GM19043 (cell line): ENCODE results near the gene LAMP5.

Experiments used
- ATAC-seq: cut with Tn5 transposase; IDR thresholded peaks from one replicate; pipeline ENCODE4 v1.9.1; 2021; ENCODE audit warnings: low read depth; ENCODE audit not compliant: unreplicated experiment

The LAMP5 gene

GRCh38 chr20:9514461-9515213, at the start of gene LAMP5:
Gene LAMP5, plus strand, starts transcription at chr20:9514590. Its CDS starts 263 bp downstream, at chr20:9514853.
- no peak for ATAC-seq

GRCh38 chr20:9467995-9468394, 46.4 kb upstream of the LAMP5 start:
- ATAC-seq, result no peak

- ATAC-seq, result no peak
Observed at GRCh38 chr20:9474835-9475415, 39.5 kb upstream of the LAMP5 start.

DNA sequence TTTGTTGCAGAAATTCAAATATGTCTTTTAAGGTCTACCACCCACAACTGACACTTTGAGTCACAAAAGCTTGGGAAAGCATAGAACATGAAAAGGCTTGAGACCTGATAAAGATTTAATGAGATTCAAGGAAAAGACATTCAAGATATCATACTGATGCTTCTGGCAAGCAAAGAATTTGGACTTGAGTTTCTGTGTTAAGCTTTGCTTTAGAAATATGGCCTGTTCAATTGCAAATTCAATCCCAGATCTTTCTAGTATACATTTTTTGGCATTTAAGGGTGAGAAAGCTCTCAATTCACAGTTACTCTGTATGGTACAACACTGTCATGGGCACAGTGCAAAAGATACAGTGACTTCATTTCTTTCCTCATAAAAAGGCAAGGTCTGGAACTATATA, 38.9 kb upstream of the LAMP5 start:
- no peak for ATAC-seq

DNA sequence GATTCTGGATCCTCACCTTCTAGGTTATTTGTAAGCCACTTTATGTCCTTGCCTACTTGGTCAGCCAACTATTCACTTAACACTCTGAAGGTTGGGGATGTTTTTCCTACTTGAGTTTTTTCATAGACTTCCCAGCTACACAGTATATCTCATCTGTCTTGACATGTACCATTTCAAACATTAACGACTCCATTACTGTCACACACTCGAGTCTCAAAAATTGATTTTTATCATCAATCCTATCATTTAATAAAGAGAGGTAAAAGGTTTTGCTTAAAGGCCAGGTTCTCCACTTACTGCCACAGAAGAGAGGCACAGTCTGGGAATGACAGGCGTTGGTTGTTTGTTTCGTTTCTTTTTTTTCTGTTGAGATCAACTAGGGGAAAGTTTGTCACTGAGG, 38.2 kb upstream of the LAMP5 start:
- no peak for ATAC-seq

DNA sequence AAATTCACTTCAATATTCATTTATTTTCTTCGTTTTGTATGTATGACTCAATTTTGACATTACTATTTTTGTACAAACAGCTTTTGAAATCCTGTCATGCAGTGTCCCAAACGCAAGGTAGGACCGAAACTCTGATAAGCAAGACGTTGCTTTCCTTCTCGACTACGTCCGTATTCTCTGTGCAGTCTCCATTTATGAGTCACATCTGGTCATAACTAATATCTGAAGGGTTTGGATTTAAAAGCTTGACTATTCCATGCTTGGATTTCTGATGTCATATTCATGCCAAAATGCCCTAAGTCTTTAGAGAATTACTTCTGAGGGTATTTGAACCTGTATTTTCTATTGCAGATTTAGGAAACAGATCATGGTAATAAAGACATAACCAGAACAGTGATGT, 37.8 kb upstream of the LAMP5 start:
- ATAC-seq, result no peak

GRCh38 chr20:9478771-9479170, 35.6 kb upstream of the LAMP5 start:
- ATAC-seq, result no peak

- no peak for ATAC-seq
Observed at GRCh38 chr20:9480066-9480465, 34.3 kb upstream of the LAMP5 start.

GRCh38 chr20:9482180-9482579, 32.2 kb upstream of the LAMP5 start:
- no peak for ATAC-seq

GRCh38 chr20:9483131-9483530, 31.3 kb upstream of the LAMP5 start:
- no peak for ATAC-seq

DNA sequence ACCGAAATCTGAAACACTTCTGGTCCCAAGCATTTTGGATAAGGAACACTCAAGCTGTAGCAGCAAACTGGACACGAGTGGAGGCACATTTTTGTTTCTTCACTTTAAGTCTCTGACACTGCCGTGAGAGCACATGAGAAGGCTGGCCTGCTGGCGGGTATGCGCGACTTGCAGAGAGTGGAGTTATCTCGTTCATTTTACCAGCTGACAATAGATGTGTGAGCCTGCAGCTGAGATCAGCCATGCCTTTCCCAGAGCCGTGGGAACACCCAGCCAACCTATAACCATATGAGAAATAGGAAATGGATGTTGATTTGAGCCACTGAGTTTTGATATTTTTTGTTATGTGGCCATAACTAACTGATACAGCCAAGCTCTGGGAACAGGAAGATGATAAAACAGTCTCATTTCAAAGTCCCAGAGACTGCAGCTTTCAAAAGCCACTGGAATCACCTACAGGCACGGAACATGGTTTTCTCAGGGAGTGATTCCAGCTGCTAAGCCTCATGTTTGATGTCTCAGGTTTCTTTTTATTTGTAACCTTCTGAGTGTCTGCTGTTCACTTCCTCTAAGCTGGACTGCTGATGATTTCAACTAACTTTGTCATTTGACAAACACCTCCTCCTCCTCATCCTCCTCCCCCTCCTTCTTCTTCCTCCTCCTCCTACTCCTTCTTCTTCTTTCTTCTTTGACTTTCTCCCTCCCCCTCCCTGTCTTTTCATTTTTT, 28.6 kb upstream of the LAMP5 start:
- ATAC-seq, result no peak

DNA sequence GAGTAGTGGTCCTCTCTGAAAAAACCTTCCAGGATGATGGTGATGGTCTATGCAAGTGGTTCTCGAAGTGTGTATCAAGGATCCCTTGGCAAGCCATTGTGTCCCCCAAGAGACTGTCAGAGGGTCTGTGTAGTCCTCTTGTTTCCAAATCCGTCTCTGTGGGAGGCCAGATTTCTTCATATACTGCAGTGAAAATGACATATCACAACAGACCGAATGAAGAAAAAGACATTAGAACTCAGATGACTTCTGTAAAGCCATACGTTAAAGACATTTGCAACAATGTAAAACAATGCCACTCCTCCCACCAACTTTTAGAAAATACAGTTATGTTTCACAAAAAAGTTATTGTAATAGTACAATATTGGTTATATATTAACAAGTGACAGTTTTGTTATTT, 27.2 kb upstream of the LAMP5 start:
- no peak for ATAC-seq

GRCh38 chr20:9488063-9488462, 26.3 kb upstream of the LAMP5 start:
- ATAC-seq, result no peak

DNA sequence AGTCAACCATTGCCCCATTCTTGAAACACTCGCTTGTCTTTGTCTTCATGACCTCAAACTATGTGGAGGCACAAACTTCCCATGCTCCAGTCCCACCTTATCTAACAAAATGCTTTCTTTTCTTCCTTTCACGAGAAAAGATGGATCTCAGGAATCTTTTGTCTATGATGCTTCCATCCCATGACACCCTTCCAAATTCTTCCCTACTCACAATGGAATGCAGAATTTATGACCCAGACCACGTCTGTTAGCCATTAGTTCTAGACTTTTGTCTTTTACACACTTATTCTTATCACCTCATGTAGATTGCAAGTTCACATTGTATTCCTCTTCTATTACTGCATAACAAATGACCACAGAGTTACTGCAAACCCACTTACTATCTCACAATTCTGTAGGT, 24.2 kb upstream of the LAMP5 start:
- no peak for ATAC-seq

- no peak for ATAC-seq
Observed at GRCh38 chr20:9490631-9491030, 23.8 kb upstream of the LAMP5 start.

GRCh38 chr20:9491324-9491723, 23.1 kb upstream of the LAMP5 start:
- ATAC-seq, result no peak

GRCh38 chr20:9492067-9492466, 22.3 kb upstream of the LAMP5 start:
- ATAC-seq, result no peak

GRCh38 chr20:9493803-9494202, 20.6 kb upstream of the LAMP5 start:
- ATAC-seq, result no peak

DNA sequence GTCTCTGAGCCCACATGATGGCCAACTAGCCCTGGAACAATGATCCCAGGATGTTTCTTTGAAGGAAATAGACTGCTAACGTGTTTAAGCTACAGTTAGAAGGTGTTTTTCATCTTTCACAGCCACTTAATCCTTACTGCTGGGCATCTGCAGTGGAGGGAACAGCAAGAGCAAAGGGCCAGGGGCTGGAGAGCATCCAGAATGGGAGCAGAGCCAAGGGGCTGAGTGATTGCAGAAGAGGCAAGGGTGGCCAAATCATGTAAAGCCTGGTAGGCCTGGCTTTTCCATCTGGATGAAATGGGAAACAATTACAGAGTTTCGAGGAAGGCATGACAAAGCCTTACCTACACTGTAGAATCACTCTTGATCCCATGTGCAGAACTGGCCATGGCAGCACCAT, 18.7 kb upstream of the LAMP5 start:
- ATAC-seq, result no peak

DNA sequence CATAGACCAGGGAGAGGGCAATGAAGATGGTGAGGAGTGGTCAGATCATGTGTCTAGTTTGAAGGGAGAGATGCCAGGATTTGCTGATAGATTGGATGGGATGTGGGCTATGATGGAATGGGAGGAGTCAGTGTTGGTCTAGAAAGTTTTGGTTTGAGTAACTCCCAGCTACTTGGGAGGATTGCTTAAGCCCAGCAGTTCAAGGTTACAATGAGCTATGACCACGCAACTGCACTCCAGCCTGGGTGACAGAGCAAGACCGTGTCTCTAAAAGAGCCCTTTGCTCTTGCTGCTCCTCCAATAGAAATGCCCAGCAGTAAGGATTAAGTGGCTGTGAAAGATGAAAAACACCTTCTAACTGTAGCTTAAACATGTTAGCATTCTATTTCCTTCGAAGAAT, 18.2 kb upstream of the LAMP5 start:
- no peak for ATAC-seq

- no peak for ATAC-seq
Observed at GRCh38 chr20:9498322-9498721, 16.1 kb upstream of the LAMP5 start.
